ENCODE results near the gene FSTL4.

Gene FSTL4

GRCh38 chr5:133336121-133336968, 276.0 kb downstream of the FSTL4 start:
- DNase-seq = no peak

GRCh38 chr5:133334796-133335639, 277.3 kb downstream of the FSTL4 start:
- DNase-seq = no peak

- DNase-seq = no peak
Measured at GRCh38 chr5:133333326-133334150, 278.8 kb downstream of the FSTL4 start.

- DNase-seq = no peak
Measured at GRCh38 chr5:133332439-133333024, 279.8 kb downstream of the FSTL4 start.

GRCh38 chr5:133331941-133332340, 280.4 kb downstream of the FSTL4 start:
- no peak for DNase-seq

- no peak for DNase-seq
Measured at GRCh38 chr5:133330956-133331355, 281.4 kb downstream of the FSTL4 start.

GRCh38 chr5:133328800-133329199, 283.5 kb downstream of the FSTL4 start:
- DNase-seq = no peak

- no peak for DNase-seq
Measured at GRCh38 chr5:133327946-133328401, 284.4 kb downstream of the FSTL4 start.

- no peak for DNase-seq
Measured at GRCh38 chr5:133326361-133326760, 286.0 kb downstream of the FSTL4 start.

GRCh38 chr5:133325864-133326263, 286.5 kb downstream of the FSTL4 start:
- no peak for DNase-seq

- no peak for DNase-seq
Measured at GRCh38 chr5:133324926-133325325, 287.4 kb downstream of the FSTL4 start.

- no peak for DNase-seq
Measured at GRCh38 chr5:133323494-133324457, 288.6 kb downstream of the FSTL4 start.

- no peak for DNase-seq
Measured at GRCh38 chr5:133322743-133323142, 289.6 kb downstream of the FSTL4 start.

GRCh38 chr5:133321833-133322420, 290.4 kb downstream of the FSTL4 start:
- no peak for DNase-seq

- no peak for DNase-seq
Measured at GRCh38 chr5:133321286-133321832, 291.0 kb downstream of the FSTL4 start.

- no peak for DNase-seq
Measured at GRCh38 chr5:133319905-133320520, 292.3 kb downstream of the FSTL4 start.

GRCh38 chr5:133319244-133319643, 293.1 kb downstream of the FSTL4 start:
- DNase-seq = no peak

- DNase-seq = no peak
Measured at GRCh38 chr5:133317558-133317957, 294.8 kb downstream of the FSTL4 start.

- DNase-seq = no peak
Measured at GRCh38 chr5:133316346-133317343, 295.7 kb downstream of the FSTL4 start.

All from activated CD8-positive, alpha-beta memory T cell treated with anti-CD3 and anti-CD28 coated beads, Interleukin-2, amount 50 U/mL, for 48 hours (primary cell).